A549 treated with AZD9567 at 1 μM for 4 hours (cell line): ENCODE measurements around the gene OR6B3. TPM values are rescaled to one million over a fixed set of nuclear protein-coding genes. Genes with fewer than 3 reads are reported as not detected.

Experiments used
- total RNA-seq: library from RNA; stranded (reverse); fragments of 200-300 nt; extraction: Qiagen RNA extraction; gene quantifications from 5 replicates; pipeline ENCODE4 v1.2.3, GENCODE V29; 2022; ENCODE audit not compliant: insufficient read depth

Gene OR6B3
- total RNA-seq: not detected in 5 replicates

GRCh38 chr2:240053173-240054155 lies at the start of gene OR6B3:
Gene OR6B3 (minus strand): TSS chr2:240053521.

GRCh38 chr2:240030379-240031094 lies 22.8 kb downstream of the OR6B3 start, which contains the start of gene OR6B2:
Gene OR6B2 (minus strand): TSS chr2:240030429. CDS start chr2:240030429, 0 bp downstream.

Other genes starting within 250 kb of the OR6B3 start
- 123 to 171 TPM (median 124 TPM) in 5 replicates for gene NDUFA10, start 28.2 kb downstream of the OR6B3 start, total RNA-seq
- gene OR6B2, start 23.1 kb downstream of the OR6B3 start, total RNA-seq: not detected in 5 replicates
- gene COPS9, start 82.8 kb upstream of the OR6B3 start, total RNA-seq: 217 to 313 TPM (median 300 TPM) in 5 replicates
- not detected in 5 replicates for gene OTOS, start 87.1 kb upstream of the OR6B3 start, total RNA-seq